Measurements from ENCODE around the gene BTBD19.
"Not testable (repeated sequence)": the region's sequence is repeated elsewhere in the genome, so short reads cannot be mapped to it uniquely, and the experiment has no call there.

The BTBD19 gene

DNA sequence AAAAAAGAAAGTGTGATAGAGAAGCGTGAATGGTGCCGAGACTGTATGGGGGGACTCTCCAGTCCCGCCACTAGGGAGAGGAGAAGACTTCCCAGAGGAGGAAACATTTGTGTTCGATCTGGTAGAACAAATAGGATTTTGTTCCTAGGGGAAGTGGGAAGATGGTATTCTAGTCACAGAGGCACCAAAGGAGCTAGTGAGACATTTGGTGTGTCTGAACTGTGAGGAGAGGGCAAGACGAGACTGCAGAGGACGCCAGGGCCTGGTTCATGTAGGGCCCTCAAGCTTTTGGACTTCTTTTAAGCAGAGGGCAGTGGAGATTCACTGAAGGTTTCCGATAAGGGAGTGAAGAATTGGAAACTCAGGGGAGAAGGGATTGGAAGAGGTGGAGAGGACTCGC is 2.9 kb downstream of the BTBD19 start:
- H3K4me1 Mint-ChIP-seq: peaks cover 64% of the 10 kb centered on the region
- TF ChIP-seq, protein P1, sequence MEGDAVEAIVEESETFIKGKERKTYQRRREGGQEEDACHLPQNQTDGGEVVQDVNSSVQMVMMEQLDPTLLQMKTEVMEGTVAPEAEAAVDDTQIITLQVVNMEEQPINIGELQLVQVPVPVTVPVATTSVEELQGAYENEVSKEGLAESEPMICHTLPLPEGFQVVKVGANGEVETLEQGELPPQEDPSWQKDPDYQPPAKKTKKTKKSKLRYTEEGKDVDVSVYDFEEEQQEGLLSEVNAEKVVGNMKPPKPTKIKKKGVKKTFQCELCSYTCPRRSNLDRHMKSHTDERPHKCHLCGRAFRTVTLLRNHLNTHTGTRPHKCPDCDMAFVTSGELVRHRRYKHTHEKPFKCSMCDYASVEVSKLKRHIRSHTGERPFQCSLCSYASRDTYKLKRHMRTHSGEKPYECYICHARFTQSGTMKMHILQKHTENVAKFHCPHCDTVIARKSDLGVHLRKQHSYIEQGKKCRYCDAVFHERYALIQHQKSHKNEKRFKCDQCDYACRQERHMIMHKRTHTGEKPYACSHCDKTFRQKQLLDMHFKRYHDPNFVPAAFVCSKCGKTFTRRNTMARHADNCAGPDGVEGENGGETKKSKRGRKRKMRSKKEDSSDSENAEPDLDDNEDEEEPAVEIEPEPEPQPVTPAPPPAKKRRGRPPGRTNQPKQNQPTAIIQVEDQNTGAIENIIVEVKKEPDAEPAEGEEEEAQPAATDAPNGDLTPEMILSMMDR (IDR thresholded peaks at IDR 0.05; ENCODE audit: unreplicated experiment in 3 of 3): no peak
- peak overlapping the region; percentile 88 to 99 (median 99) for H3K27ac Mint-ChIP-seq
- H3K9me3 Mint-ChIP-seq: no peaks in the 10 kb centered on the region
- peak overlapping the region; percentile 14 to 39 (median 35) for H3K4me3 Mint-ChIP-seq
- no peaks in the 10 kb centered on the region for H3K27me3 Mint-ChIP-seq (ENCODE audit: low read depth)
- H3K36me3 Mint-ChIP-seq (ENCODE audit: low read depth): peaks cover 28% of the 10 kb centered on the region

DNA sequence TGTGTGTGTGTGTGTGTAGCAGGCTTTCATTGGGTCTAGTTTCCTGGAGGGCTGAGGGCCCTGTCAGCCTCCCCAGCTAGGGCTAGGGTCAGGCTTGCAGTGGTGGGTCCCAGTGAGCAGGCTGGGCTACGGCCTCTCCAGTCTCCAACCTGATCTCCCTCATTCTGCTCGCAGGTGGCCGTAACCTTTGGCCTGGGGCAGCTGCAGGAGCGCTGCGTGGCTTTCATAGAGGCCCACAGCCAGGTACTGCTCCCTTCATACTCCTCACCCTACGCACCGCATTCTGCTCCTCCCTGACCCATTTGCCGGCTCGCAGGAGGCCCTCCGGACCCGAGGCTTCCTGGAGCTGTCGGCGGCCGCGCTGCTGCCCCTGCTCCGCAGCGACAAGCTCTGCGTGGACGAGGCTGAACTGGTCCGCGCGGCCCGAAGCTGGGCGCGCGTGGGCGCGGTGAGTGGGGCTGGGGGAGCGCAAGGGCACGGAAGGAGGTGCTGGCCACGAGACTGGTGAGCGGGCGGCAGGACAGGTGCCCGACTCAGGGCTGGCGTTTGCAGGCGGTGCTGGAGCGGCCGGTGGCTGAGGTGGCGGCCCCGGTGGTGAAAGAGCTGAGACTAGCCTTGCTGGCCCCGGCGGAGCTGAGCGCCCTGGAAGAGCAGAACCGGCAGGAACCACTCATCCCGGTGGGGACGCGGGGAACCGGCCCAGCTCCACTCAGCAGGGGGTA is 4.7 kb downstream of the BTBD19 start:
- TF ChIP-seq, protein P1 (IDR thresholded peaks at IDR 0.05; ENCODE audit: unreplicated experiment in 3 of 3): no peak

DNA sequence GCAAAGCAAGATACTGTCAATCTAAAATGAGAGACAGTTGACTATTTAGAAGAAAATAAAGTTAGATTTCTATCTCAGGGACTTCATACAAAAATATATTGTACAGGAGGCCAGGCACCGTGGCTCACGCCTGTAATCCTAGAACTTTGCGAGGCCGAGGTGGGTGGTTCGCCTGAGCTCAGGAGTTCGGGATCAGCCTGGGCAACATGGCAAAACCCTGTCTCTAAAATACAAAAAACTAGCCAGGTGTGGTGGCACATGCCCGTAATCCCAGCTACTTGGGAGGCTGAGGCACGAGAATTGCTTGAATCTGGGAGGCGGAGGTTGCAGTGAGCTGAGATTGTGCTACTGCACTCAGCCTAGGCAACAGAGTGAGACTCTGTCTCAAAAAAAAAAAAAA is 7.6 kb downstream of the BTBD19 start:
- H3K27me3 Mint-ChIP-seq (ENCODE audit: low read depth); H3K9me3 Mint-ChIP-seq; H3K27ac Mint-ChIP-seq; H3K4me3 Mint-ChIP-seq: not testable (repeated sequence)
- H3K4me1 Mint-ChIP-seq: peaks cover 49% of the 10 kb centered on the region
- H3K36me3 Mint-ChIP-seq (ENCODE audit: low read depth): peaks cover 21% of the 10 kb centered on the region

More for the DNA sequence above, 4.7 kb downstream of the BTBD19 start:
- H3K4me1 Mint-ChIP-seq: peaks cover 51% of the 10 kb centered on the region
- H3K9me3 Mint-ChIP-seq: no peaks in the 10 kb centered on the region
- H3K36me3 Mint-ChIP-seq (ENCODE audit: low read depth): peaks cover 21% of the 10 kb centered on the region
- peak overlapping the region; percentile 29 to 99 (median 77) for H3K27ac Mint-ChIP-seq
- H3K27me3 Mint-ChIP-seq (ENCODE audit: low read depth): peaks cover 1% of the 10 kb centered on the region
- H3K4me3 Mint-ChIP-seq: peak overlapping the region; percentile 58 to 65 (median 60)

GRCh38 chr1:44817307-44817706 is 9.0 kb downstream of the BTBD19 start:
- TF ChIP-seq, protein P1 (IDR thresholded peaks at IDR 0.05; ENCODE audit: unreplicated experiment in 3 of 3): no peak
- peak overlapping the region in 2 of 3 experiments; percentile 37 to 49 for H3K4me3 Mint-ChIP-seq
- H3K4me1 Mint-ChIP-seq: peaks cover 43% of the 10 kb centered on the region
- peaks cover 17% of the 10 kb centered on the region for H3K36me3 Mint-ChIP-seq (ENCODE audit: low read depth)
- H3K27ac Mint-ChIP-seq: peak overlapping the region; percentile 46 to 85 (median 66)
- H3K9me3 Mint-ChIP-seq: no peaks in the 10 kb centered on the region
- H3K27me3 Mint-ChIP-seq (ENCODE audit: low read depth): peaks cover 4% of the 10 kb centered on the region

- H3K4me1 Mint-ChIP-seq: peaks cover 41% of the 10 kb centered on the region
These were observed 9.6 kb downstream of the BTBD19 start for GRCh38 chr1:44817771-44818495.

GRCh38 chr1:44819196-44819607 is 10.9 kb downstream of the BTBD19 start:
- Mint-ChIP-seq H3K36me3 (ENCODE audit: low read depth) (peaks cover 13% of the 10 kb centered on the region), H3K4me1 (peaks cover 37% of the 10 kb centered on the region)
- TF ChIP-seq, protein P1 (IDR thresholded peaks at IDR 0.05; ENCODE audit: unreplicated experiment in 3 of 3): no peak

More at GRCh38 chr1:44817771-44818495, 9.6 kb downstream of the BTBD19 start:
- TF ChIP-seq, protein P1 (IDR thresholded peaks at IDR 0.05; ENCODE audit: unreplicated experiment in 3 of 3): no peak
- H3K27me3 Mint-ChIP-seq (ENCODE audit: low read depth): peaks cover 4% of the 10 kb centered on the region
- no peaks in the 10 kb centered on the region for H3K9me3 Mint-ChIP-seq
- peaks cover 17% of the 10 kb centered on the region for H3K36me3 Mint-ChIP-seq (ENCODE audit: low read depth)
- peak overlapping the region; percentile 40 to 56 (median 49) for H3K4me3 Mint-ChIP-seq
- H3K27ac Mint-ChIP-seq: peak overlapping the region; percentile 46 to 85 (median 66)

More at GRCh38 chr1:44819196-44819607, 10.9 kb downstream of the BTBD19 start:
- H3K27me3 Mint-ChIP-seq (ENCODE audit: low read depth): peaks cover 4% of the 10 kb centered on the region
- H3K9me3 Mint-ChIP-seq: no peaks in the 10 kb centered on the region
- peak overlapping the region; percentile 87 to 90 (median 88) for H3K4me3 Mint-ChIP-seq
- H3K27ac Mint-ChIP-seq: peak overlapping the region; percentile 100
